Panc1 (cell line): ENCODE measurements around the gene NLRP9.
"Not testable (repeated sequence)": the region's sequence is repeated elsewhere in the genome, so short reads cannot be mapped to it uniquely, and the experiment has no call there.

Experiments used
- TF ChIP-seq, protein P1 (sequence below), 2 experiments: IDR thresholded peaks; 2 replicates each; pipeline ENCODE4 v1.6.1; 2011 to 2012; ENCODE audit warnings: low read depth in 2 of 2, control low read depth in 1 of 2, low read length in 1 of 2, mild to moderate bottlenecking in 1 of 2, moderate library complexity in 1 of 2; ENCODE audit not compliant: insufficient read depth in 1 of 2
- TF ChIP-seq, protein P2 (sequence below): fragments of 450-650 bp; IDR thresholded peaks from 2 replicates; pipeline ENCODE4 v1.5.1; 2017; ENCODE audit warnings: mild to moderate bottlenecking

DNA sequence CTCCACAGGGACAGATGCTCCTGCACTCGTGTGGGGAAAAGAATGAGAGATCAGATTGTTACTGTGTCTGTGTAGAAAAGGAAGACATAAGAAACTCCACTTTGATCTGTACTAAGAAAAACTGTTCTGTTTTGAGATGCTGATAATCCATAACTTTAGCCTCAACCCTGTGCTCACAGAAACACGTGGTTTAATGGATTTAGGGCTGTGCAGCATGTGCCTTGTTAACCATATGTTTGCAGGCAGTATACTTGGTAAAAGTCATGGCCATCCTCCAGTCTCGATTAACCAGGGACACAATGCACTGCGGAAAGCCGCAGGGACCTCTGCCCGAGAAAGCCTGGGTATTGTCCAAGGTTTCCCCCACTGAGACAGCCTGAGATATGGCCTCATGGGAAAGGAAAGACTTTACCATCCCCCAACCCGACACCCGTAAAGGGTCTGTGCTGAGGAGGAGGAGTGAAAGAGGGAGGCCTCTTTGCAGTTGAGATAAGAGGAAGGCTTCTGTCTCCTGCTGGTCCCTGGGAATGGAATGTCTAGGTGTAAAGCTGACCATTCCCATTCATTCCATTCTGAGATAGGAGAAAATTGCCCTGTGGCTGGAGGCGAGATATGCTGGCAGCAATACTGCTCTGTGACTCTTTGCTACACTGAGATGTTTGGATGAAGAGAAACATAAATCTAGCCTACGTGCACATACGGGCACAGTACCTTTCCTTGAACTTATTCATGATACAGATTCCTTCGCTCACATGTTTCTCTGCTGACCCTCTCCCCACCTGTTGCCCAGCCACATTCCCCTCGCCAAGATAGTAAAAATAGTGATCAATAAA is 20.1 kb downstream of the NLRP9 start:
- TF ChIP-seq, protein P1, sequence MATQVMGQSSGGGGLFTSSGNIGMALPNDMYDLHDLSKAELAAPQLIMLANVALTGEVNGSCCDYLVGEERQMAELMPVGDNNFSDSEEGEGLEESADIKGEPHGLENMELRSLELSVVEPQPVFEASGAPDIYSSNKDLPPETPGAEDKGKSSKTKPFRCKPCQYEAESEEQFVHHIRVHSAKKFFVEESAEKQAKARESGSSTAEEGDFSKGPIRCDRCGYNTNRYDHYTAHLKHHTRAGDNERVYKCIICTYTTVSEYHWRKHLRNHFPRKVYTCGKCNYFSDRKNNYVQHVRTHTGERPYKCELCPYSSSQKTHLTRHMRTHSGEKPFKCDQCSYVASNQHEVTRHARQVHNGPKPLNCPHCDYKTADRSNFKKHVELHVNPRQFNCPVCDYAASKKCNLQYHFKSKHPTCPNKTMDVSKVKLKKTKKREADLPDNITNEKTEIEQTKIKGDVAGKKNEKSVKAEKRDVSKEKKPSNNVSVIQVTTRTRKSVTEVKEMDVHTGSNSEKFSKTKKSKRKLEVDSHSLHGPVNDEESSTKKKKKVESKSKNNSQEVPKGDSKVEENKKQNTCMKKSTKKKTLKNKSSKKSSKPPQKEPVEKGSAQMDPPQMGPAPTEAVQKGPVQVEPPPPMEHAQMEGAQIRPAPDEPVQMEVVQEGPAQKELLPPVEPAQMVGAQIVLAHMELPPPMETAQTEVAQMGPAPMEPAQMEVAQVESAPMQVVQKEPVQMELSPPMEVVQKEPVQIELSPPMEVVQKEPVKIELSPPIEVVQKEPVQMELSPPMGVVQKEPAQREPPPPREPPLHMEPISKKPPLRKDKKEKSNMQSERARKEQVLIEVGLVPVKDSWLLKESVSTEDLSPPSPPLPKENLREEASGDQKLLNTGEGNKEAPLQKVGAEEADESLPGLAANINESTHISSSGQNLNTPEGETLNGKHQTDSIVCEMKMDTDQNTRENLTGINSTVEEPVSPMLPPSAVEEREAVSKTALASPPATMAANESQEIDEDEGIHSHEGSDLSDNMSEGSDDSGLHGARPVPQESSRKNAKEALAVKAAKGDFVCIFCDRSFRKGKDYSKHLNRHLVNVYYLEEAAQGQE (IDR thresholded peaks at IDR 0.05; ENCODE audit: insufficient read depth in 1 of 2, low read depth in 2 of 2, low read length in 1 of 2) = not testable (repeated sequence)
- TF ChIP-seq, protein P2, sequence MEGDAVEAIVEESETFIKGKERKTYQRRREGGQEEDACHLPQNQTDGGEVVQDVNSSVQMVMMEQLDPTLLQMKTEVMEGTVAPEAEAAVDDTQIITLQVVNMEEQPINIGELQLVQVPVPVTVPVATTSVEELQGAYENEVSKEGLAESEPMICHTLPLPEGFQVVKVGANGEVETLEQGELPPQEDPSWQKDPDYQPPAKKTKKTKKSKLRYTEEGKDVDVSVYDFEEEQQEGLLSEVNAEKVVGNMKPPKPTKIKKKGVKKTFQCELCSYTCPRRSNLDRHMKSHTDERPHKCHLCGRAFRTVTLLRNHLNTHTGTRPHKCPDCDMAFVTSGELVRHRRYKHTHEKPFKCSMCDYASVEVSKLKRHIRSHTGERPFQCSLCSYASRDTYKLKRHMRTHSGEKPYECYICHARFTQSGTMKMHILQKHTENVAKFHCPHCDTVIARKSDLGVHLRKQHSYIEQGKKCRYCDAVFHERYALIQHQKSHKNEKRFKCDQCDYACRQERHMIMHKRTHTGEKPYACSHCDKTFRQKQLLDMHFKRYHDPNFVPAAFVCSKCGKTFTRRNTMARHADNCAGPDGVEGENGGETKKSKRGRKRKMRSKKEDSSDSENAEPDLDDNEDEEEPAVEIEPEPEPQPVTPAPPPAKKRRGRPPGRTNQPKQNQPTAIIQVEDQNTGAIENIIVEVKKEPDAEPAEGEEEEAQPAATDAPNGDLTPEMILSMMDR = not testable (repeated sequence)
